Hindlimb muscle (tissue), 1 donor: ENCODE results near the gene RNF167. TPM values are rescaled to one million over a fixed set of nuclear protein-coding genes. Genes with fewer than 3 reads are reported as not detected.

Experiments used
- DNase-seq: peaks from one replicate; pipeline ENCODE4 v3.0.0-alpha.2; 2013
- polyA plus RNA-seq: library from polyadenylated mRNA; unstranded; fragments of 120-200 nt; gene quantifications from one replicate; pipeline ENCODE4 v1.2.1, GENCODE V29; 2013; ENCODE audit not compliant: insufficient read length

The RNF167 gene
- 75.2 TPM for polyA plus RNA-seq

GRCh38 chr17:4939796-4940554 lies at the start of gene RNF167, which contains the start of gene SLC25A11:
TSS of gene RNF167 (plus strand) at chr17:4940268. CDS start at chr17:4940910, 642 bp downstream.
TSS of gene SLC25A11 (minus strand) at chr17:4940046. CDS start at chr17:4939910, 136 bp downstream.
- DNase-seq: peak; percentile 99

DNA sequence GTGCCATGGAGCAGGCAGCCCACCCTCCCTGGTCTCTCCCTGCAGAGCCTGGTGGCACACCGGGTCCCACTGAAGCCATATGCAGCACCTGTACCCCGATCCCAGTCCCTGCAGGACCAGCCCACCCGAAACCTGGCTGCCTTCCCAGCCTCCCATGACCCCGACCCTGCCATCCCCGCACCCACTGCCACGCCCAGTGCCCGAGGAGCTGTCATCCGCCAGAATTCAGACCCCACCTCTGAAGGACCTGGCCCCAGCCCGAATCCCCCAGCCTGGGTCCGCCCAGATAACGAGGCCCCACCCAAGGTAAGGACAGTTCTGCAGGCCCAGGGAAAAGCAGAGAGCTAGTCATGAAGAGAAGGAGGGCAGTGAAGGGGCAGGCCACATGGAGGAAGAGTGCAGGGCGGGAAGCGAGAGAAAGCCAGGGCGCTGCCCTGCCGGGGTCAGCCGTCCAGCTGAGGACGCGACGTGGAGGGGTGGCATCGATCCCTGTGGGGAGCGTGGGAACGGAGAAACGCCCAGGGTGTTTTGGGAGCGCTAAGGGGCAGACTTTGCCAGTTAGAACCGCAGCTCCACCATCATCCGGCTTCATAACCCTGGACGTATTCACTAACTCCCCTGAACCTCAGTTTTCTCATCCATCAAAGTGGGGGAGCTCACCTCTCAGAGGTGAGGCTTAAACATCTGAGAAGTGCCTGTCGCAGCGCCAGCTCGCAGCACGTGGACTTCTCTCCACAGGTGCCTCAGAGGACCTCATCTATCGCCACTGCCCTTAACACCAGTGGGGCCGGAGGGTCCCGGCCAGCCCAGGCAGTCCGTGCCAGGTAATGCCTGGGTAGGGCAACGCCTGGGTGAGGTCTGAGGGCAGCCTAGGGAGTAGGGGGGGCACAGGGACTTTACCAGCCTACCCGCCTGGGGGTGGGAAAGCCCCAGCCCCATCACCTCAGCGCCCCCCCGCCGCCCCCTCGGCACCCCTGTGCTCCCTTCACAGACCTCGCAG lies 48.4 kb upstream of the RNF167 start:
- no peak for DNase-seq

GRCh38 chr17:4892499-4893221 lies 47.4 kb upstream of the RNF167 start:
- DNase-seq: no peak

GRCh38 chr17:4893272-4893671 lies 46.8 kb upstream of the RNF167 start:
- DNase-seq: no peak

DNA sequence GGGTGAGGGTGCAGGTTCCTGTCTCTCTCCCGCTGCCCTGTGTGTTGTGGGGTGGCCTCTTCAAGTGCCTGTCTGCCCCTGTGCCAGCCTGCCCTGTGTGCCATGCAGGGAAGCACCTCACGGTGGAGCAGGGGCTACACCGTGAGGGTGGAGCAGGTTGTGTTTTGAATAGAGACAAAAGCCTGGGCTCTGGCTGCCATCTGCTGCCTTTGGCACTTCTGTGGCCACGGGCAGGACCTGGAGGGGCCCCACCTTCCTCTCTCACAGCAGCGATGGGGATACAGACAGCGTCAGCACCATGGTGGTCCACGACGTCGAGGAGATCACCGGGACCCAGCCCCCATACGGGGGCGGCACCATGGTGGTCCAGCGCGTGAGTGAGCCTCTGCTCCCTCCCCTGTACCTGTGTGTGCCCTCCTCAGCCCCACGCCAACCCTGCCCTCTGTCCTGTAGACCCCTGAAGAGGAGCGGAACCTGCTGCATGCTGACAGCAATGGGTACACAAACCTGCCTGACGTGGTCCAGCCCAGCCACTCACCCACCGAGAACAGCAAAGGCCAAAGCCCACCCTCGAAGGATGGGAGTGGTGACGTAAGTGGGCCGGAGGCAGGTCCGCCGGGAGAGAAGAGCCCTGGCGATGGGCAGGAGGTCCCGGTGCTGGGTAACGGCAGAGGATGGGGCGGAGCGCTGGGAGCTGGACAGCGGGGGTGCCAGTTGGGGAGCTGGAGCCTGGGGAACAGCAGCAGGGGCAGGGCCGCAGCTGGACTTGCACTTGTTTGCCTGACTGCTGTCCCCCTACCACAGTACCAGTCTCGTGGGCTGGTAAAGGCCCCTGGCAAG lies 46.1 kb upstream of the RNF167 start:
- no peak for DNase-seq

DNA sequence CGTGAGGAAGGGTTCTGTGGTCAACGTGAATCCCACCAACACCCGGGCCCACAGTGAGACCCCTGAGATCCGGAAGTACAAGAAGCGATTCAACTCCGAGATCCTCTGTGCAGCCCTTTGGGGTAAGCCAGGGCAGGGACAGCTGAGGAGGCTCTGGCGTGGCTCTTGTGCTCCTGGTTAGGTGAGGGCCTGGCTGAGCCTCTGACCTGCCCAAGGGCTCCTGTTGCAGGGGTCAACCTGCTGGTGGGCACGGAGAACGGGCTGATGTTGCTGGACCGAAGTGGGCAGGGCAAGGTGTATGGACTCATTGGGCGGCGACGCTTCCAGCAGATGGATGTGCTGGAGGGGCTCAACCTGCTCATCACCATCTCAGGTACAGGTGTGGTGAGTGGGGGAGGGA lies 44.9 kb upstream of the RNF167 start:
- no peak for DNase-seq

DNA sequence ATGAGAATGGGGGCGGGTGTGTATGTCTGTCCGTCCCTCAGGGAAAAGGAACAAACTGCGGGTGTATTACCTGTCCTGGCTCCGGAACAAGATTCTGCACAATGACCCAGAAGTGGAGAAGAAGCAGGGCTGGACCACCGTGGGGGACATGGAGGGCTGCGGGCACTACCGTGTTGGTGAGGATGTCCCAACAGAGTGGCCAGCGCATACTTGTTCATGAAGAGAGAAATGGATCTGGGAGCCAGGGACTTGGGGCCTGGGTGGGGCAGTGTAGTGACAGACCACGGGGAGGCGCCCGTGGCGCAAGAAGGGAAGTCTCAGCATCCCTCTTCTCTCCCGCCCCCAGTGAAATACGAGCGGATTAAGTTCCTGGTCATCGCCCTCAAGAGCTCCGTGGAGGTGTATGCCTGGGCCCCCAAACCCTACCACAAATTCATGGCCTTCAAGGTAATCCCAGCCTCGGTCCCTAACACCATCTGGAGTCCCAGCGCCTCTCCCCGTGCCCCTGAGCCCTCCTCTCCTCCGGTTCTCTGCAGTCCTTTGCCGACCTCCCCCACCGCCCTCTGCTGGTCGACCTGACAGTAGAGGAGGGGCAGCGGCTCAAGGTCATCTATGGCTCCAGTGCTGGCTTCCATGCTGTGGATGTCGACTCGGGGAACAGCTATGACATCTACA lies 44.3 kb upstream of the RNF167 start:
- no peak for DNase-seq

DNA sequence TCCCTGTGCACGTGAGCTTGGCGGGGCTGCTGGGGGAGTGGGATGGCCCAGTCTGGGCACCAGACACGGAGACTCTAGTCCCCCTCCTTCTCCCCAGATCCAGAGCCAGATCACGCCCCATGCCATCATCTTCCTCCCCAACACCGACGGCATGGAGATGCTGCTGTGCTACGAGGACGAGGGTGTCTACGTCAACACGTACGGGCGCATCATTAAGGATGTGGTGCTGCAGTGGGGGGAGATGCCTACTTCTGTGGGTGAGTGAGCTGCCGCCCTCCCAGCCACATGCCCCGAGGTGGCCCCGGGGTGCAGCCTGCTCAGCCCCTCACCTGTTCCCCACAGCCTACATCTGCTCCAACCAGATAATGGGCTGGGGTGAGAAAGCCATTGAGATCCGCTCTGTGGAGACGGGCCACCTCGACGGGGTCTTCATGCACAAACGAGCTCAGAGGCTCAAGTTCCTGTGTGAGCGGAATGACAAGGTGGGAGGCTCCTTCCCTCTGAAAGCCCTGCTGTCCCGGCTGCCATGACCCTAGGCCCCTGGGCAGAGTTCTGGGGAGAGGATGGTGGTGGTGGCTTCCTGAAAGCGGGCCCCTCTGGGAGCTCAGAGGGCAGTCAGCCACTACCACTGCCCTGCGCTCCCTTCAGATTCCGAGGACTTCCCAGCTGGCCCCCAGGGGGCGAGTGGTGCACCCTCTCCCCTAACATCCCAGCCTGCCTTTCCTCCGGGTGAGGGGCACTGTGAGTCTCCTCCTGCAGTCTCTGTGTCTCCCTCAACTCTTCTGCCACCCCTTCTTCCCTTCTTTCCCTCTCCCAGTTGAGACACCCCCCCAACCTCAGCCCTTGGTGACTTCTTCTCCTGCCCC lies 43.5 kb upstream of the RNF167 start:
- no peak for DNase-seq

GRCh38 chr17:4897198-4897687 lies 42.8 kb upstream of the RNF167 start:
- no peak for DNase-seq

DNA sequence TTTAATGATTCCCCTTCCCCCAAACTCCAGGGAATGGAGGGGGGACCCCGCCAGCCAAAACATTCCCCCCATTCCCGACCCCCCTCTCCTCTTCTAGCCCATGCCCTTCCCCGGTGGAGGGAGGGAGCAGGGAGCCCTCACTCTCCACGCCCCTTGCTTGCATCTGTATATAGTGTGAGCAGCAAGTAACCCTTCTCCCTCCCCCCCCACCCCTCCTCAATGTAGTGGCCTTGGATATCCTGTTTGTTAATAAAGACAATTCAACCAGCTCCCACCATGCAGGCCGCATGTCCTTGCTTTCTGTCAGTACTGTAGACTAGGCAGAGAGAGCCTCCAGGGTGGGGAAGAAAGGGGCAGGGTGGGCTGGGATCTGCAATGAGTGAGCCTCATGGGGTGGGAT lies 42.3 kb upstream of the RNF167 start:
- no peak for DNase-seq

DNA sequence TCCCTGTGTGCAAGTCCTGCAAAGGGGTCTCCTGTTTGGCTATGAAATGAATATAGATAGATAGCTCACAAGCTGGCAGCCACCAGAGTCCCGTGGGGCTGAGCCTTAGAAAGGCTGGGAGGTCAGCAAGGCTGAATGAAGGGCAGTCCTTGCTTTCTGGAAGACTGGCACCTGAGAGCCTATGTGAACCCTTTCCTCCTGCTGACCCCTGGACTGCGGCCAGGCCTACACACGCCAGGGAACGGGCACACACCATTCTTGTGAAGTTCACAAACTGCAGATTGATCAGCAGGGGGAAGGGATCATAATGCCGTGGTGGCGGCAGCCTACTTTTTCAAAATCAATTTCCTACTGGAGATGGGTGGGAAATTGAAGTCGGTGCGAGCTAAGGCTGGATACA lies 41.7 kb upstream of the RNF167 start:
- DNase-seq: no peak

- no peak for DNase-seq
Measured at GRCh38 chr17:4898927-4899326, 41.1 kb upstream of the RNF167 start.

DNA sequence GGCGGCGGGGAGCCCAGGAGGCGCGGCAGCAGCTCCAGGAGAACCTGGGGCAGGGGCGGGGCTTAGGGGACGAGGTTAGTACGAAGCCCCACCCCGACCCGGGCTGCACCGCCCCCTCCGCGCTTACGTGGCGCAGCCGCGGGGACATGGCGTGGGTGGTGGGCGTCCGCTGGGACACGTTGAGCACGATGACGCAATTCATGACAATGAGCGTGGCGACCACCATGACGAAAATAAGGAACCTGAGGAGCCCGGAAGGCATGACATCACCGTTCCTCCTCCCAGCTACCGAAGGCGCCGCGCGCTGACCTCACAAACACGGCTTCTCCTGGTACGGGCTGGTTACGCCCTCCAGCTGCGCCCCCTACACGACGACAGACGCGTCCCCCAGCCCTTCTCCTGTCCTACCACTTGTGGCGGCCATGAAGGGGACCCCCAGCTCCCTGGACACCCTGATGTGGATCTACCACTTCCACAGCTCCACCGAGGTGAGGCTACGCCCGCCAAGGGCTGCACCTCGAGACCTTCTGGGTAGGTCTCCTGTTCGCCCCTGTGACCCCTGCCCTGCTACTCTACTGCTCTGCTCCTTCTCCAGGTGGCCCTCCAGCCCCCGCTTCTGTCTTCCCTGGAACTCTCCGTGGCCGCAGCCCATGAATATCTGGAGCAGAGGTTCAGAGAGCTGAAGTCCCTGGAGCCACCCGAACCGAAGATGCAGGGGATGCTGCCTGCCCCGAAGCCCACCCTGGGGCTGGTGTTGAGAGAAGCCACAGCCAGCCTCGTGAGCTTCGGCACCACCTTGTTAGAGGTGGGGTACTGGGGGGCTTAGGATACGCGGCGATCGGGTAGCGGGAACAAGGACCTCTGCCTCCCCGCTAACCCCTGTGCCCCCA lies 40.5 kb upstream of the RNF167 start, which contains the start of gene C17orf107:
Gene C17orf107 (plus strand): TSS at position 196 of the 890 bp plus-strand sequence. CDS start 227 bp downstream, at position 423.
- peak; percentile 79 for DNase-seq

- DNase-seq: peak; percentile 61
Measured at GRCh38 chr17:4900231-4901107, 39.6 kb upstream of the RNF167 start.

- no peak for DNase-seq
Measured at GRCh38 chr17:4901108-4901647, 38.9 kb upstream of the RNF167 start.

DNA sequence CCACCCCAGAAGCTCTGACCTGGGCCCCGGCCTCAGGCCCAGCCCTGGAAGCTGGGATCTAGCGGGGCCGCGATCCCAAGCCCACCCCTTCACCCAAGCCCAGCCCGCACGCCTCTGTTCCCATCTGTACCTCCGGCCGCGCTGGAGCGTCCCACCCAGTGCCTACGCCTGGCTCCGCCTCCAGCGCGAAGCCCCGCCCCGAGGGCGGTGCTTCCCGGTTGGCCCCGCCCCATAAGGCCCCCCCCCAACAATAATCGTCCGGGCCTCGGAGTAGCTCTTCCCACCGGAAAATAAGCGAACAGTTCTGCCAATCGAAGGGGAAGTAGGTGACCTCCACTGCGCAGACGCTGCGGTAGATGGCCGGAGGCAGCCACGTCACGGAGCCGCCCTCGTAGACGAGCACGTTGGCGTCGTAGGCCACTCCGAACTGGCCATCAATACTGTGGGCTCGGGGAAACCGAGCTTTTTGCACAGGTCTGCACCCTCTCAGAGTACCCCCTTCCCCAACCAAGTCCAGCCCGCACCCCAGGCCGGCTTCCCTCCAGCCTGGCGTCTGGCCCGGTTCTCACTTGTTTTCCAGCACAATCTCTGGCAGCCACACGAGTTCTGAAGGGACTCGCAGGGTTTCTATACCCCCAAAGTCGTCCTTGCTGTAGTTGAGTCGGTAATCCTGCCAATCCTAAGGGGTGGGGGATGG lies 38.3 kb upstream of the RNF167 start:
- peak; percentile 49 for DNase-seq

DNA sequence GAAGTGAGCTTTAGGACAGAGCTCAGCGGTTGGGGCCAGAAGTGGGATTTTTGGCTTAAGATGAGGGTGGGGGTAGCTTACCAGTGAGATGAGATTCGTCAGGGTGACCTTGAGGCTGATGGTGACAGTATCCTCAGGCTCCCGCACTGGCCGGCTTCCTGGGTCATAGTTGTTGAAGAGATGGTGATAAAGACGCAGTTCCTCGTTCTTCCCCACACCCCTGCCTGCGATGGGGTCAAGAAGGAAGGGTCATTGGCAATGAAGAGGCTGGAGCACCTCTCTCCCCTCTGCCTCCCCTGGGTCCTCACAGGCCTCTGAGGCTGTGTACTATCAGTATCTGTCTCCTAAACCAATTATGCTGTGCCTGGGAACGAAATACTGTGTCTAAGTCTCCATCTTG lies 37.5 kb upstream of the RNF167 start:
- no peak for DNase-seq
